HEK293 (cell line): ENCODE results near the gene KCNMA1.
A peak's percentile ranks its signal among the peaks of the same experiment; 100 is the strongest.

Experiments used
- CTCF ChIA-PET: fragments of 350-600 bp; formaldehyde crosslinking; extraction: SDS; loops from one replicate; lab custom pipeline; 2021; ENCODE audit warnings: antibody characterized with exemption; lab: Yijun Ruan, JAX
- POLR2A ChIA-PET: fragments of 300-600 bp; formaldehyde crosslinking; extraction: SDS; loops from one replicate; lab custom pipeline; 2020; ENCODE audit warnings: antibody characterized with exemption, inconsistent platforms; lab: Yijun Ruan, JAX
- H3K27ac ChIP-seq: fragments of 200-500 bp; sonication (Bioruptor generic); 2 replicates; pipeline ENCODE4 v1.5.1; 2014; ENCODE audit warnings: low read depth, low read length, control low read depth, inconsistent platforms; ENCODE audit errors: extremely low read depth
- H3K36me3 ChIP-seq, 2 experiments: fragments of 200-500 bp in 1 of 2; sonication (Bioruptor generic) in 1 of 2; 1 replicate in 1 of 2; 2 replicates in 1 of 2; pipeline ENCODE4 v1.5.1; 2014 to 2017; ENCODE audit warnings: inconsistent platforms in 2 of 2, low read length in 2 of 2; ENCODE audit not compliant: control insufficient read depth in 2 of 2, insufficient read depth in 1 of 2
- H3K4me1 ChIP-seq: fragments of 200-500 bp; sonication (Bioruptor generic); 2 replicates; pipeline ENCODE4 v1.5.1; 2014; ENCODE audit warnings: mild to moderate bottlenecking, low read length, inconsistent platforms; ENCODE audit not compliant: control insufficient read depth, insufficient read depth
- H3K4me3 ChIP-seq: 2 replicates; pipeline ENCODE4 v1.5.1; 2011; ENCODE audit warnings: low read depth, mild to moderate bottlenecking, control low read depth, low read length, moderate library complexity
- H3K9me3 ChIP-seq: fragments of 200-500 bp; sonication (Bioruptor generic); 2 replicates; pipeline ENCODE4 v1.5.1; 2014; ENCODE audit warnings: low read depth, low read length, inconsistent platforms; ENCODE audit not compliant: control insufficient read depth, insufficient read depth
- HIC1 ChIP-seq: fragments of 450-650 bp; formaldehyde crosslinking; IDR thresholded peaks from 2 replicates; pipeline ENCODE4 v1.5.1; 2016; ENCODE audit warnings: missing biosample characterization, missing genetic modification characterization
- HOXD13 ChIP-seq: sonication (generic); formaldehyde crosslinking; IDR thresholded peaks from 2 replicates; pipeline ENCODE4 v1.8.0; 2022; ENCODE audit warnings: missing genetic modification reagents, borderline replicate concordance
- INSM2 ChIP-seq: fragments of 450-650 bp; formaldehyde crosslinking; IDR thresholded peaks from 2 replicates; pipeline ENCODE4 v1.5.1; 2016; ENCODE audit warnings: missing biosample characterization, missing genetic modification characterization
- KLF7 ChIP-seq: fragments of 450-650 bp; formaldehyde crosslinking; IDR thresholded peaks from 2 replicates; pipeline ENCODE4 v1.5.1; 2016; ENCODE audit warnings: missing biosample characterization, missing genetic modification characterization, borderline replicate concordance
- MEIS1 ChIP-seq: sonication (generic); formaldehyde crosslinking; IDR thresholded peaks from 2 replicates; pipeline ENCODE4 v1.8.1; 2022; ENCODE audit warnings: missing genetic modification reagents, mild to moderate bottlenecking, borderline replicate concordance
- MZF1 ChIP-seq: fragments of 450-650 bp; formaldehyde crosslinking; IDR thresholded peaks from 2 replicates; pipeline ENCODE4 v1.5.1; 2017; ENCODE audit warnings: missing biosample characterization, missing genetic modification characterization, borderline replicate concordance
- TSHZ1 ChIP-seq: fragments of 450-650 bp; formaldehyde crosslinking; IDR thresholded peaks from 2 replicates; pipeline ENCODE4 v1.5.1; 2016; ENCODE audit warnings: missing biosample characterization, missing genetic modification characterization, borderline replicate concordance
- ZEB2 ChIP-seq: fragments of 450-650 bp; formaldehyde crosslinking; IDR thresholded peaks from 2 replicates; pipeline ENCODE4 v1.5.1; 2016; ENCODE audit warnings: missing biosample characterization, missing genetic modification characterization
- ZFP37 ChIP-seq: fragments of 450-650 bp; formaldehyde crosslinking; IDR thresholded peaks from 2 replicates; pipeline ENCODE4 v1.5.1; 2016; ENCODE audit warnings: missing biosample characterization, missing genetic modification characterization
- ZNF211 ChIP-seq: fragments of 450-650 bp; formaldehyde crosslinking; IDR thresholded peaks from 2 replicates; pipeline ENCODE4 v1.5.1; 2016; ENCODE audit warnings: low read depth, missing biosample characterization, missing genetic modification characterization
- ZNF335 ChIP-seq: fragments of 450-650 bp; formaldehyde crosslinking; conservative IDR thresholded peaks from 2 replicates; pipeline ENCODE4 v1.5.1; 2016; ENCODE audit warnings: missing biosample characterization, missing genetic modification characterization
- ZNF629 ChIP-seq: fragments of 450-650 bp; formaldehyde crosslinking; IDR thresholded peaks from 2 replicates; pipeline ENCODE4 v1.5.1; 2017; ENCODE audit warnings: missing biosample characterization, missing genetic modification characterization
- ZNF654 ChIP-seq: fragments of 450-650 bp; formaldehyde crosslinking; IDR thresholded peaks from 2 replicates; pipeline ENCODE4 v1.5.1; 2016; ENCODE audit warnings: low read depth, missing biosample characterization, missing genetic modification characterization
- ZNF660 ChIP-seq: fragments of 450-650 bp; IDR thresholded peaks from 2 replicates; pipeline ENCODE4 v1.5.1; 2018; ENCODE audit warnings: missing biosample characterization, mild to moderate bottlenecking, missing genetic modification characterization
- ZNF777 ChIP-seq: fragments of 450-650 bp; formaldehyde crosslinking; IDR thresholded peaks from 2 replicates; pipeline ENCODE4 v1.5.1; 2017; ENCODE audit warnings: missing biosample characterization, missing genetic modification characterization, borderline replicate concordance
- ZSCAN4 ChIP-seq: fragments of 450-650 bp; formaldehyde crosslinking; IDR thresholded peaks from 2 replicates; pipeline ENCODE4 v1.5.1; 2017; ENCODE audit warnings: missing biosample characterization, missing genetic modification characterization
- TF ChIP-seq, protein P1 (sequence below): IDR thresholded peaks from 2 replicates; pipeline ENCODE4 v1.6.1; 2011; ENCODE audit warnings: mild to moderate bottlenecking, low read depth, low read length, borderline replicate concordance
- TF ChIP-seq, protein P2 (sequence below): fragments of 450-650 bp; formaldehyde crosslinking; IDR thresholded peaks from 2 replicates; pipeline ENCODE4 v1.5.1; 2017; ENCODE audit warnings: missing biosample characterization, missing genetic modification characterization

Gene KCNMA1

DNA sequence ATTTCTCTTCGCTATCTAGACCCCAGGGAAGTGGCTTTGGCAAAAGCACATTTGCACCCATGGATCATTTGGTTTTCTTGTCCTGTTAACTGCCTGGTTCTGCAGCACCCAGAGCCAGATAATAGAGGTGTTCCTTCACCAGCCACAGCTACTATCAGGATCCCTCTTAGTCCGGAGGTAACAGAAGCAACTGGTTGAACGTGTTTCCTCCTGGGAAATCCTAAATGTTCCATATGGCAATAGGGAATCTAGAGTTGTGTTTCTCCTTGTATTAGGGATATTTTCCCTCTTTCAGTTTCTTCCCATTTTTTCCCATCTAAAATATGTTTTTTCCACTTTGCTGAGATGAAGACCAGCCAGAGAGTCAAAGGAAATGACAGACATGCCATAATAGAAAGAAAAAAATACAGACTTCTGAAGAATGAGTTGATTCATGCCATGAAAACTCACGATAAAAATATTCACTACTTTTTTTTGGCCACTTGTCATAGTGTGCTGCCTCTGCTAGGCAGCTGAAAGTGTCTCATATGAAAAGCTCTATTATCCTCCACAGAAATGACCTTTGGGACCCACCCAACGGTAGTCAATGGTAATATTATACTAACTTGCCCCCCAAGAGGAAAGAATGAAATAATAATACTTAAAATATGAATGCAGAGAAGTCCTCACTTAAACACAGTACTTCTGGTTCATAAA lies 472.8 kb downstream of the KCNMA1 start (continued):
- TF ChIP-seq MZF1 (tag by site-specific recombination) = no peak

- ChIA-PET CTCF (interaction anchor here (0.6 to 21.6 kb wide), 15 partner anchors 10 to 1727 kb away, joined by 3 to 512 read pairs (median 4); partner anchors contain the start of gene KCNMA1), POLR2A (no interaction called here)
- H3K36me3 ChIP-seq = no peaks in the 10 kb centered on the region
- H3K4me3 ChIP-seq = no peak overlapping the region
- no peaks in the 10 kb centered on the region for H3K9me3 ChIP-seq
- H3K4me1 ChIP-seq = peaks cover 4% of the 10 kb centered on the region; the same call in 1 of the 2 replicates
- no peak for TF ChIP-seq MEIS1 (CRISPR knock-in tag)
- no peak for TF ChIP-seq KLF7 (tag by site-specific recombination)
- 0 out of 2 replicates have a peak, but pooled peaks have one; percentile 29 for TF ChIP-seq ZNF629 (tag by site-specific recombination)
- no peak for TF ChIP-seq ZSCAN4 (tag by site-specific recombination)
- TF ChIP-seq ZNF654 (tag by site-specific recombination) = no peak
- 0 out of 2 replicates have a peak, but pooled peaks have one; percentile 42 for TF ChIP-seq ZEB2
- TF ChIP-seq TSHZ1 (tag by site-specific recombination) = peak; percentile 12; the same call in 1 of the 2 replicates
- TF ChIP-seq, protein P1, sequence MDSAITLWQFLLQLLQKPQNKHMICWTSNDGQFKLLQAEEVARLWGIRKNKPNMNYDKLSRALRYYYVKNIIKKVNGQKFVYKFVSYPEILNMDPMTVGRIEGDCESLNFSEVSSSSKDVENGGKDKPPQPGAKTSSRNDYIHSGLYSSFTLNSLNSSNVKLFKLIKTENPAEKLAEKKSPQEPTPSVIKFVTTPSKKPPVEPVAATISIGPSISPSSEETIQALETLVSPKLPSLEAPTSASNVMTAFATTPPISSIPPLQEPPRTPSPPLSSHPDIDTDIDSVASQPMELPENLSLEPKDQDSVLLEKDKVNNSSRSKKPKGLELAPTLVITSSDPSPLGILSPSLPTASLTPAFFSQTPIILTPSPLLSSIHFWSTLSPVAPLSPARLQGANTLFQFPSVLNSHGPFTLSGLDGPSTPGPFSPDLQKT = no peak
- no peak for TF ChIP-seq ZNF211
- no peak for TF ChIP-seq ZFP37 (tag by site-specific recombination)
- no peak for TF ChIP-seq ZNF777 (tag by site-specific recombination)
- H3K27ac ChIP-seq = no peak overlapping the region
Measured at GRCh38 chr10:77163670-77164348, 473.8 kb downstream of the KCNMA1 start.

GRCh38 chr10:77162697-77163096 lies 474.9 kb downstream of the KCNMA1 start:
- POLR2A ChIA-PET = no interaction called here
- no peak overlapping the region for H3K4me3 ChIP-seq
- TF ChIP-seq INSM2 (tag by site-specific recombination) = 0 out of 2 replicates have a peak, but pooled peaks have one; percentile 18
- peak; percentile 53; the same call in 1 of the 2 replicates for TF ChIP-seq ZNF629 (tag by site-specific recombination)
- TF ChIP-seq HOXD13 (CRISPR knock-in tag) = no peak
- TF ChIP-seq HIC1 (tag by site-specific recombination) = peak; percentile 65; the same call in 1 of the 2 replicates
- TF ChIP-seq ZNF335 (tag by site-specific recombination) = 0 out of 2 replicates have a peak, but pooled peaks have one; percentile 10
- TF ChIP-seq, protein P2, sequence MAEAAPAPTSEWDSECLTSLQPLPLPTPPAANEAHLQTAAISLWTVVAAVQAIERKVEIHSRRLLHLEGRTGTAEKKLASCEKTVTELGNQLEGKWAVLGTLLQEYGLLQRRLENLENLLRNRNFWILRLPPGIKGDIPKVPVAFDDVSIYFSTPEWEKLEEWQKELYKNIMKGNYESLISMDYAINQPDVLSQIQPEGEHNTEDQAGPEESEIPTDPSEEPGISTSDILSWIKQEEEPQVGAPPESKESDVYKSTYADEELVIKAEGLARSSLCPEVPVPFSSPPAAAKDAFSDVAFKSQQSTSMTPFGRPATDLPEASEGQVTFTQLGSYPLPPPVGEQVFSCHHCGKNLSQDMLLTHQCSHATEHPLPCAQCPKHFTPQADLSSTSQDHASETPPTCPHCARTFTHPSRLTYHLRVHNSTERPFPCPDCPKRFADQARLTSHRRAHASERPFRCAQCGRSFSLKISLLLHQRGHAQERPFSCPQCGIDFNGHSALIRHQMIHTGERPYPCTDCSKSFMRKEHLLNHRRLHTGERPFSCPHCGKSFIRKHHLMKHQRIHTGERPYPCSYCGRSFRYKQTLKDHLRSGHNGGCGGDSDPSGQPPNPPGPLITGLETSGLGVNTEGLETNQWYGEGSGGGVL (tag by site-specific recombination) = no peak
- TF ChIP-seq ZNF660 (tag by site-specific recombination) = peak; percentile 99
- peak; percentile 46; the same call in 1 of the 2 replicates for TF ChIP-seq ZEB2

More at GRCh38 chr10:77162697-77163096, 474.9 kb downstream of the KCNMA1 start:
- H3K4me1 ChIP-seq = peaks cover 4% of the 10 kb centered on the region; the same call in 1 of the 2 replicates
- H3K36me3 ChIP-seq = no peaks in the 10 kb centered on the region
- no peaks in the 10 kb centered on the region for H3K9me3 ChIP-seq
- CTCF ChIA-PET = interaction anchor here (0.6 to 21.6 kb wide), 5 partner anchors 11 to 550 kb away, joined by 3 to 512 read pairs (median 40); partner anchors contain the start of gene KCNMA1
- no peak overlapping the region for H3K27ac ChIP-seq
